ENCODE data around the gene TGM1. TPM values are rescaled to one million over a fixed set of nuclear protein-coding genes. Genes with fewer than 3 reads are reported as not detected.

TGM1 gene
- total and polyA plus RNA-seq, 2 donors, result 0.65 to 1.2 TPM

DNA sequence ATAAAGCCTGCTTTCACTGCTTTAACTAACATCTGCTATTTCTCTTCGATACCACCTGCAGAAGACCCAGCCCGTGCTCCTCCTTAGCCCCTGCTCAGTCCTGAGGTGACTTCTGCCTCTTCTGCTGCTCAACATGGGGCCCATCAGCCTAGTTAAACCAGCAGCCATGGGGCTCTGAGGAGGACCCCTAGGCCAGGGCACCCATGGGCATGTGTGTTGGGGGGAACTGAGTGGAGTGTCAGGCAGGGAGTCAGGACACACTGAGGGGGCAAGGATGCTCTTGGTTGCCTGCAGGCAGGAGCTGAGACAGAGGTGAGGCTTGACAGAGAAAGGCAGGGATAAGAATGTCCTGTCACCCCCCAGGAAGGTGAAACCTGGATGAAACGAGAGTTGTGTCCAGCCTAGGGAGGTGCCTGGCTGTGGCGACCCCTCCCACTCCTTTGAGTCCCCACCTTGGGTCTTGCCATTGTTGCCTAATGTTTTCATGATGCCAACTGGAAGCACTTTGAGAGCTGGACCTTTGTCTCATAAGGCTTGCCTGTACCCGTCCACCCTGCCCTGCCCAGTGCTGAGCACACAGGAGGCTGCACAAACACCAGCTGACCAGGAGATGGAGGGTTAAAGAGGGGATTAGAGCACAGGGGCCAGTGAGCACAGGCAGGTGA, 21.0 kb upstream of the TGM1 start:
- H3K4me3 ChIP-seq (ENCODE audit: low read depth, low read length), result no peak overlapping the region
- no peak overlapping the region for H3K27ac ChIP-seq (ENCODE audit: low read depth)
- H3K4me1 ChIP-seq (ENCODE audit: insufficient read depth), result no peaks in the 10 kb centered on the region
- DNase-seq (ENCODE audit: extremely low spot score), result no peak
- WGBS, result 85% methylated on average over 5 of the region's 5 CpGs
- no peaks in the 10 kb centered on the region for H3K36me3 ChIP-seq (ENCODE audit: insufficient read depth)

- H3K27ac ChIP-seq (ENCODE audit: low read depth), result no peak overlapping the region
- 86% methylated on average over 3 of the region's 3 CpGs for WGBS
Measured at GRCh38 chr14:24282736-24283135, 19.8 kb upstream of the TGM1 start.

GRCh38 chr14:24281636-24282035, 18.7 kb upstream of the TGM1 start:
- no peaks in the 10 kb centered on the region for H3K4me1 ChIP-seq (ENCODE audit: insufficient read depth)
- whole genome bisulfite sequencing, result 87% methylated on average over 7 of the region's 7 CpGs
- H3K36me3 ChIP-seq (ENCODE audit: insufficient read depth), result no peaks in the 10 kb centered on the region
- H3K27ac ChIP-seq (ENCODE audit: low read depth), result no peak overlapping the region
- no peak overlapping the region for H3K4me3 ChIP-seq (ENCODE audit: low read depth, low read length)
- DNase-seq (ENCODE audit: extremely low spot score), result no peak

More at GRCh38 chr14:24282736-24283135, 19.8 kb upstream of the TGM1 start:
- Histone ChIP-seq H3K36me3 (ENCODE audit: insufficient read depth) (no peaks in the 10 kb centered on the region), H3K4me1 (ENCODE audit: insufficient read depth) (no peaks in the 10 kb centered on the region), H3K4me3 (ENCODE audit: low read depth, low read length) (no peak overlapping the region)
- no peak for DNase-seq (ENCODE audit: extremely low spot score)

DNA sequence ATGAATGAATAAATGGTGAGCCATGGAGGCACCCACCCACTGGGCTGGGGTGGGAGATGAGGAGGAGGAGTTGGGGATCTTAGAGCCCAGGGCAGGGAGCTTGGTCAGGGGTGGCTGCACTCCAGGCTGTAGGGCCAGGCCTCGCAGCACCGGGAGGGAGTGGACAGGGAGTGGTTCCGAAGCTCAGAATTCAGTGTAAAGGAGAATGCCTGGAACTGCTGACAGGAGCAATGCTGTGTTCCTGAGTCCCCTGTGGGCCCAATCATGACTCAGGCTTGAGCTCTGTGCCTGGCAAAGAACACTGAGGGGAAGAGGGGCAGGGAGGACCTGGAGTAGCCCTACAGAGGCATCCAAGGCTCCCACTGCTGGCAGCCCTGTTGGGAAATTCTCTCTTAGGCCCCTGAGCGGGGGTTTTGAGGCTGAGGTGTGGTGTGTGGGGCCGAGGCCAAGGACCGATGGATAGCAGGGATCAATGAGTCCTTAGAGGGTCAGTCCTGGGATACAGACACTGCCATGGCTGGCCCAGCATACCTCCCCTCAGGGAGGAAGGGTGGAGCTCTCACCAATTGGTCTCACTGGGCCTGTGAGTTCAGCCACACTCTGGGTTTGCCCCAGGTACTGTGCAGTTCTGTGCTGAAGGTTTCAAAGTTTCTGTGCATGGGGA, 18.0 kb upstream of the TGM1 start:
- H3K36me3 ChIP-seq (ENCODE audit: insufficient read depth), result no peaks in the 10 kb centered on the region
- no peak for DNase-seq (ENCODE audit: extremely low spot score)
- H3K4me1 ChIP-seq (ENCODE audit: insufficient read depth), result no peaks in the 10 kb centered on the region
- no peak overlapping the region for H3K27ac ChIP-seq (ENCODE audit: low read depth)
- 82% methylated on average over 6 of the region's 6 CpGs for WGBS
- H3K4me3 ChIP-seq (ENCODE audit: low read depth, low read length), result no peak overlapping the region

GRCh38 chr14:24279301-24280186, 16.6 kb upstream of the TGM1 start:
- WGBS, result 75% methylated on average over 11 of the region's 11 CpGs
- no peak for DNase-seq (ENCODE audit: extremely low spot score)
- no peak overlapping the region for H3K27ac ChIP-seq (ENCODE audit: low read depth)
- H3K4me1 ChIP-seq (ENCODE audit: insufficient read depth), result no peaks in the 10 kb centered on the region
- no peaks in the 10 kb centered on the region for H3K36me3 ChIP-seq (ENCODE audit: insufficient read depth)
- H3K4me3 ChIP-seq (ENCODE audit: low read depth, low read length), result no peak overlapping the region

DNA sequence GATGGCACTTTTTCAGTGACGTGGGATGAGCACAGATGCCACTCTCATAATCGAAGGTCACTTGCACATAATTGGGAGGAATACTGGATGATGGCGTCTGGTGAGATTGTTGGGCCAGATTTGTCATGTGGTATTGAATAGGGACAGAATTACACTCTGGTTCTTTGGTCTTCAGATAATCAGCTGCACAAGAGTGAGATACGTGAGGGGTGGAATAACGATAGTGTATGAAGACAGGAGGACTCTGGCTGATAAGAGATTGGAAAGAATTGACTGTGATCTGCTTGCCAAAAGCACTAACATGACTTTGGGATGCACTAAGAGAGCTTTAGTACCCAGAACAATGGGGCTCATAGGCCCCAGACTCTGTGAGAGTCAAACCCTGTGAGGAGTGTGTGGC, 15.4 kb upstream of the TGM1 start:
- no peak overlapping the region for H3K4me3 ChIP-seq (ENCODE audit: low read depth, low read length)
- H3K27ac ChIP-seq (ENCODE audit: low read depth), result no peak overlapping the region
- no peaks in the 10 kb centered on the region for H3K4me1 ChIP-seq (ENCODE audit: insufficient read depth)
- no peak for DNase-seq (ENCODE audit: extremely low spot score)
- no peaks in the 10 kb centered on the region for H3K36me3 ChIP-seq (ENCODE audit: insufficient read depth)
- 87% methylated on average over 5 of the region's 5 CpGs for WGBS

- no peak for DNase-seq (ENCODE audit: extremely low spot score)
- Histone ChIP-seq H3K27ac (ENCODE audit: low read depth) (no peak overlapping the region), H3K4me3 (ENCODE audit: low read depth, low read length) (no peak overlapping the region), H3K36me3 (ENCODE audit: insufficient read depth) (no peaks in the 10 kb centered on the region), H3K4me1 (ENCODE audit: insufficient read depth) (no peaks in the 10 kb centered on the region)
- WGBS, result 76% methylated on average over 11 of the region's 11 CpGs
Measured at GRCh38 chr14:24277606-24278321, 14.8 kb upstream of the TGM1 start.

- H3K36me3 ChIP-seq (ENCODE audit: insufficient read depth), result no peaks in the 10 kb centered on the region
- no peak overlapping the region for H3K27ac ChIP-seq (ENCODE audit: low read depth)
- no peak overlapping the region for H3K4me3 ChIP-seq (ENCODE audit: low read depth, low read length)
- 90% methylated on average over 6 of the region's 6 CpGs for WGBS
- H3K4me1 ChIP-seq (ENCODE audit: insufficient read depth), result no peaks in the 10 kb centered on the region
- DNase-seq (ENCODE audit: extremely low spot score), result no peak
Measured at GRCh38 chr14:24277071-24277470, 14.1 kb upstream of the TGM1 start.

DNA sequence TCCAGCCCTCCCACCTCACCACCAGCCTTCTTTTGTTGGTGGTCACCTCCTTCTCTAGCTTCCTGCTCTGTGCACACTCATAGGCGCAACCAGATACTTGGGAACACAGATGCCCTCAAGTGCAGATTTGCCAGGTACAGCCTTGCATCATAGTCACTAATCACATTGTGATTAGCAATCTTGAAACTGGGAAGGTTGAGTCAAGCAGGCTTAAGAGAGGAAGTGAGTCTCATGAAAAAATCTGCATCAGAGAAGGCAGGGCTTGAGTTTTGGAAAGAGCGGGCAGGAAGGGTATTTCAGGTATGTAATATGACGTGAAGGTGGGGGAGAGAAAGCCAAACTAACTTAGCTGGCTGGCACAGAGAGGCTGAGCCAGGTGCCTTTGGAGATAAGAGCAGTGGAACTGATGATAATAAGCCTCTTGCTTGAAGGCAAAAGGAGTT, 11.1 kb upstream of the TGM1 start:
- no peak overlapping the region for H3K4me3 ChIP-seq (ENCODE audit: low read depth, low read length)
- DNase-seq (ENCODE audit: extremely low spot score), result no peak
- no peaks in the 10 kb centered on the region for H3K4me1 ChIP-seq (ENCODE audit: insufficient read depth)
- H3K27ac ChIP-seq (ENCODE audit: low read depth), result no peak overlapping the region
- no peaks in the 10 kb centered on the region for H3K36me3 ChIP-seq (ENCODE audit: insufficient read depth)
- WGBS, result 81% methylated on average over 3 of the region's 3 CpGs

GRCh38 chr14:24273422-24273998, 10.5 kb upstream of the TGM1 start:
- no peak for DNase-seq (ENCODE audit: extremely low spot score)
- H3K27ac ChIP-seq (ENCODE audit: low read depth), result no peak overlapping the region
- 77% methylated on average over 3 of the region's 3 CpGs for WGBS

DNA sequence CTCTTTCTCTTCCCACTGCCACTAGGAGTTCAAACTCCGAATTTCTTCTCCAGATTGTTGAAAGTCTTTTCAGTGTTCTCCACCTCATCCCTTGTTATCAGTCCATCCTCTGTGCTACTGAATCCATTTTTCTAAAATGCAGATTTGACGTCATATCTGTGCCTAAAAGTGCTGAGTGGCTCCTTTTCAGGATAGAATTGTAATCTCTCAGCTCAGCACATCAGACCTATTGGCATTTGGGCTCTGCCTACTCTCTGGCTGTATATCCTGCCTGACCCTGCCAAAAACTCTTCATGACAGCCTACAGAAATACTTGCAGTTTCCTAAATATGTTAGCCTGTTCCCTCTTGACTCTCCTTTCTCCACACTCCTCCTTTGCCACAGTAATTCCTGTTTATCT, 9.5 kb upstream of the TGM1 start:
- DNase-seq (ENCODE audit: extremely low spot score), result no peak
- H3K27ac ChIP-seq (ENCODE audit: low read depth), result no peak overlapping the region
- WGBS, result 91% methylated on average over 2 of the region's 2 CpGs

More at GRCh38 chr14:24273422-24273998, 10.5 kb upstream of the TGM1 start:
- Histone ChIP-seq H3K4me3 (ENCODE audit: low read depth, low read length) (no peak overlapping the region), H3K4me1 (ENCODE audit: insufficient read depth) (no peaks in the 10 kb centered on the region), H3K36me3 (ENCODE audit: insufficient read depth) (no peaks in the 10 kb centered on the region)

DNA sequence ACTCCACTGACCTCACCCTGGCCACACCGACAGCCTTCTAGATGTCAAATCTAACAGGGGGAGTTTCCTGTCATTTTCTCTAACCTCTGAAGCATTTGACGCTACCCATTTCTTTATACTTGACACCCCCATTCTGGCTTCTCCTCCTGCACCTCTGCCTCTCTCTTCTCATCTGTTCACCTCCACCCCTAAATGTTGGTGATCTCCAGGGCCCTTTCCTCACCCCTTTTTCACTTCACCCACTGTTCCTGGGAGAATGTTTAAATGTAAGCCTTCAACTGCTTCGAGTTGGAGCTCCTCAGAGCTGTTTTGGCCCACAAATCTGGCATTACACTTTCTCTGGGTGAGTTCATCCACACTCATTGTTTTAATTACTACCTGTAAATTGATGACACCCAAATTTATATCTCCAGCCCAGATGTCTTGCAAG, 8.9 kb upstream of the TGM1 start:
- WGBS, result 22% methylated on average over 3 of the region's 3 CpGs
- DNase-seq (ENCODE audit: extremely low spot score), result no peak

More for the DNA sequence above, 9.5 kb upstream of the TGM1 start:
- Histone ChIP-seq H3K4me1 (ENCODE audit: insufficient read depth) (no peaks in the 10 kb centered on the region), H3K36me3 (ENCODE audit: insufficient read depth) (no peaks in the 10 kb centered on the region), H3K4me3 (ENCODE audit: low read depth, low read length) (no peak overlapping the region)

More for the DNA sequence above, 8.9 kb upstream of the TGM1 start:
- Histone ChIP-seq H3K27ac (ENCODE audit: low read depth) (peak overlapping the region; percentile 16), H3K36me3 (ENCODE audit: insufficient read depth) (no peaks in the 10 kb centered on the region), H3K4me3 (ENCODE audit: low read depth, low read length) (peak overlapping the region; percentile 71), H3K4me1 (ENCODE audit: insufficient read depth) (no peaks in the 10 kb centered on the region)

All from urinary bladder (tissue), 4 donors.